ENCODE measurements around the gene OXER1. TPM values are rescaled to one million over a fixed set of nuclear protein-coding genes. Genes with fewer than 3 reads are reported as not detected.

OXER1 gene
- total and polyA plus RNA-seq, 2 donors = 0.57 to 3.4 TPM

DNA sequence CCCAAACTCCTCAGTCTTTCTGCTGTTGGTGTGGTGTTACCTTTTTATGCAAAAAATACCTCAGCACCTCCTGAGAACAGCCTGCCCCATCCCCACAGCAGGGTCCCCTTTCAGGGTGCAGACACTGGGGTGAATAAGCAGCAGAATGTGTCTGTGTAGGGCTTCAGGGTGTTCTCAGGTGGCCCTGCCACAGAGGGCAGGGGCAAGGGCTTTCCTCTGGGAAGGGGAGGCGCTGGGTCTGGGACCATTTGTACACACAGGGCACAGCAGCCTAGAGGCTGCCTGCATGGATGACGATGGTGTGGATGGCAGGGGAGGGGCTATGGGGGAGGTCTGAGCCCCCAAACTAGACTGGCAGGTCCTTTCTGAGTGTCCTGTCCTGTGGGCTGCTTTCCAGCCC is 25.8 kb upstream of the OXER1 start:
- no peak for DNase-seq (ENCODE audit: low read depth in 6 of 9, low spot score in 9 of 9)
- Histone ChIP-seq H3K4me3 (ENCODE audit: low read length in 2 of 2) (no peak overlapping the region), H3K36me3 (ENCODE audit: control insufficient read depth in 2 of 2, insufficient read depth in 2 of 2, low read length in 1 of 2) (no peaks in the 10 kb centered on the region), H3K27ac (ENCODE audit: low read depth in 1 of 2, low read length in 1 of 2) (no peak overlapping the region), H3K4me1 (ENCODE audit: control insufficient read depth in 2 of 2, insufficient read depth in 2 of 2, low read length in 2 of 2) (peaks cover 2 to 15% of the 10 kb centered on the region in 2 donors), H3K9me3 (ENCODE audit: control insufficient read depth in 2 of 2, insufficient read depth in 1 of 2, low read length in 1 of 2) (no peaks in the 10 kb centered on the region), H3K27me3 (ENCODE audit: control insufficient read depth in 2 of 2, insufficient read depth in 1 of 2, low read length in 1 of 2) (peaks cover 8 to 40% of the 10 kb centered on the region in 2 donors)
- WGBS = 98% methylated on average over 2 of the region's 2 CpGs

DNA sequence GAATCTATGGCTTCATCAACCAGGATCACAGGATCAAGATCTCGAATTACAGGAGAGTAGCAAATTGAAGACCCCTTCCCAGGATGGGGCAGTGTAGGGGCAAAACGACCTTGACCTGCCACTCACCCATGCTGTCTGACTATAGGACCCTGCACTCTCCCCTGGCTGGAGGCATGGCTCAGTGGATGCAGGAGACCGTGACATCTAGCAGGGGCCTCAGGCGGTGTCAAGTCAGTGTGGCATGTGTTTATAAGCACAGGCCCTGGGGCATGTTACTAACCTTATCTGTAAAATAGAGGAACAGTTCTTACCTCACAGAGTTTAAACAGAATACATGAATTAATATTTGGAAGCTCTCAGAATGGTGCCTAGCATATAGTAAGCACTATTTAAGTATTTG is 24.9 kb upstream of the OXER1 start:
- H3K9me3 ChIP-seq (ENCODE audit: control insufficient read depth in 2 of 2, insufficient read depth in 1 of 2, low read length in 1 of 2) = no peaks in the 10 kb centered on the region
- peaks cover 2 to 15% of the 10 kb centered on the region in 2 donors for H3K4me1 ChIP-seq (ENCODE audit: control insufficient read depth in 2 of 2, insufficient read depth in 2 of 2, low read length in 2 of 2)
- H3K27me3 ChIP-seq (ENCODE audit: control insufficient read depth in 2 of 2, insufficient read depth in 1 of 2, low read length in 1 of 2) = peaks cover 8 to 32% of the 10 kb centered on the region in 2 donors
- H3K27ac ChIP-seq (ENCODE audit: low read depth in 1 of 2, low read length in 1 of 2) = no peak overlapping the region
- 73% methylated on average over 4 of the region's 4 CpGs for WGBS
- no peak for DNase-seq (ENCODE audit: low read depth in 6 of 9, low spot score in 9 of 9)
- no peaks in the 10 kb centered on the region for H3K36me3 ChIP-seq (ENCODE audit: control insufficient read depth in 2 of 2, insufficient read depth in 2 of 2, low read length in 1 of 2)
- no peak overlapping the region for H3K4me3 ChIP-seq (ENCODE audit: low read length in 2 of 2)

DNA sequence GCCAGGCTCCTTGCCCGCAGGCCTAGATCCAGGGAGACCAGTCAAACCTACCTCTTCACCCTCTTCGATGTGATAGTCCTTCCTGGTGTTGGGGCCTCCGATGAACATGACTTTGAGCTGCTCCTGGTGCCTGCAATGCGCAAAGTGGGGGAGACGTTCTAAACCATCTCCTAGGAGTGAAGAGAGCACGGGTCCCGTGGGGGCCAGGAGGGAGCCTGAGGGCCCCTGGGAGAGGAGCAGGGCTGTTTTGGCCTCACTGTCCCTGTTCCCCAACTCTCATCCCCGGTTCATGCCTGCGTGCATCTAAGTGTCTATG is 24.5 kb upstream of the OXER1 start:
- Histone ChIP-seq H3K36me3 (ENCODE audit: control insufficient read depth in 2 of 2, insufficient read depth in 2 of 2, low read length in 1 of 2) (no peaks in the 10 kb centered on the region), H3K9me3 (ENCODE audit: control insufficient read depth in 2 of 2, insufficient read depth in 1 of 2, low read length in 1 of 2) (no peaks in the 10 kb centered on the region), H3K27me3 (ENCODE audit: control insufficient read depth in 2 of 2, insufficient read depth in 1 of 2, low read length in 1 of 2) (peaks cover 5 to 27% of the 10 kb centered on the region in 2 donors), H3K4me1 (ENCODE audit: control insufficient read depth in 2 of 2, insufficient read depth in 2 of 2, low read length in 2 of 2) (peaks cover 2 to 12% of the 10 kb centered on the region in 2 donors), H3K4me3 (ENCODE audit: low read length in 2 of 2) (no peak overlapping the region), H3K27ac (ENCODE audit: low read depth in 1 of 2, low read length in 1 of 2) (no peak overlapping the region)
- WGBS = 76% methylated on average over 9 of the region's 9 CpGs
- no peak for DNase-seq (ENCODE audit: low read depth in 6 of 9, low spot score in 9 of 9)

DNA sequence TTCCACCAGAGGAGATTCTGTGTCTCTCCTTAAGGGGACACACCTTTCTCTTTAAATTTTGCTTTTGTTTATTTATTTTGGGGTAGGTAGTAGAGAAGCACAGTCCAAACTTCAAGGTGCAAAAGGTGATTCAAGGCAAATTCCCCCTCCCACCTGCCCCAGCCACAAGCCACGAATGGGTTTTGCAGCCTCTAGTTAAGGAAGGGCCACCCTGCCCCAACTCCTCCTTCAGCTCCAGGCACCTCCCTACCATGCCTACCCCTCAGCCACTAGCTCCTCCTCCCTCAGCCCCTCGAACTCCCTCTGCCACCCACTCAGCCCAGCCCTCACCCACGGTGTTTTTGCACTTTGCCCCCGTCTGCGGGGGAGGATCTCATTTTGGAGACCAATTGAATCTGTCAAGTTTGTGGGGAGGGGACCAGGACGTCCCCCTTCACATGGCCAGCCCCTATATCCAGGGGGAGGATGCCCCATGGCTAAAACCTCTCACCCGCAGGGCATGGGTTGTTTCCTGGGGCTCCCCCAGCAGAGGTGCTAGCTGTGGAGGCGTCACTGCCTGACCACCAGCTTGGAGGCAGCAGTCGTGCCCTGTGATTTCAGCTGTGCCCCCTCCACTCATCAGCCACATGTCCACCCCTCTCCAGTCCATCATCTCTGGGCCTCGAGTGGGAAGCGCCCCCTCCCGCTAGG is 24.0 kb upstream of the OXER1 start:
- Histone ChIP-seq H3K4me3 (ENCODE audit: low read length in 2 of 2) (no peak overlapping the region), H3K9me3 (ENCODE audit: control insufficient read depth in 2 of 2, insufficient read depth in 1 of 2, low read length in 1 of 2) (no peaks in the 10 kb centered on the region), H3K36me3 (ENCODE audit: control insufficient read depth in 2 of 2, insufficient read depth in 2 of 2, low read length in 1 of 2) (no peaks in the 10 kb centered on the region), H3K4me1 (ENCODE audit: control insufficient read depth in 2 of 2, insufficient read depth in 2 of 2, low read length in 2 of 2) (peaks cover 2 to 9% of the 10 kb centered on the region in 2 donors), H3K27ac (ENCODE audit: low read depth in 1 of 2, low read length in 1 of 2) (no peak overlapping the region), H3K27me3 (ENCODE audit: control insufficient read depth in 2 of 2, insufficient read depth in 1 of 2, low read length in 1 of 2) (peaks cover 2 to 22% of the 10 kb centered on the region in 2 donors)
- DNase-seq (ENCODE audit: low read depth in 6 of 9, low spot score in 9 of 9) = no peak
- WGBS = 76% methylated on average over 12 of the region's 12 CpGs

DNA sequence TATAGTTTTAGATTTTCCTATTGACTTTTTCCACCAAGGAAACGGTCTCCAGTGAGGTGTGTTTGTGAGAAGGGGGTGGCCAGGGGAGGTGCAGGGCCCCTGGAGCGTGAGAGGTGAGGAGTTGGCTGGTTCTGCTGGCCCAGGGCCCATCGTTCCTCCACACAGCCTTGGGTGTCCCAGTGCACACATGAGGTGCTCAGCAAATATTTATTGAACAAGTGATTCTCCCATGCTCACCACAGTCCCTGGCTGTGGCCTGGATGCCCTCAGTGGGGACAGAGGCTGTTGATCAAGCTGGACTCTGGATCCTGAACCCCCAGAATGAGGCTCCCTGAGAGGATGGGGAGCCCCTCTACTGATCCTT is 23.5 kb upstream of the OXER1 start:
- no peak overlapping the region for H3K4me3 ChIP-seq (ENCODE audit: low read length in 2 of 2)
- no peak overlapping the region for H3K27ac ChIP-seq (ENCODE audit: low read depth in 1 of 2, low read length in 1 of 2)
- no peak for DNase-seq (ENCODE audit: low read depth in 6 of 9, low spot score in 9 of 9)
- H3K36me3 ChIP-seq (ENCODE audit: control insufficient read depth in 2 of 2, insufficient read depth in 2 of 2, low read length in 1 of 2) = no peaks in the 10 kb centered on the region
- peaks cover 2 to 17% of the 10 kb centered on the region in 2 donors for H3K27me3 ChIP-seq (ENCODE audit: control insufficient read depth in 2 of 2, insufficient read depth in 1 of 2, low read length in 1 of 2)
- H3K4me1 ChIP-seq (ENCODE audit: control insufficient read depth in 2 of 2, insufficient read depth in 2 of 2, low read length in 2 of 2) = peaks cover 0 to 6% of the 10 kb centered on the region in 2 donors
- WGBS = 98% methylated on average over 3 of the region's 3 CpGs
- H3K9me3 ChIP-seq (ENCODE audit: control insufficient read depth in 2 of 2, insufficient read depth in 1 of 2, low read length in 1 of 2) = no peaks in the 10 kb centered on the region

DNA sequence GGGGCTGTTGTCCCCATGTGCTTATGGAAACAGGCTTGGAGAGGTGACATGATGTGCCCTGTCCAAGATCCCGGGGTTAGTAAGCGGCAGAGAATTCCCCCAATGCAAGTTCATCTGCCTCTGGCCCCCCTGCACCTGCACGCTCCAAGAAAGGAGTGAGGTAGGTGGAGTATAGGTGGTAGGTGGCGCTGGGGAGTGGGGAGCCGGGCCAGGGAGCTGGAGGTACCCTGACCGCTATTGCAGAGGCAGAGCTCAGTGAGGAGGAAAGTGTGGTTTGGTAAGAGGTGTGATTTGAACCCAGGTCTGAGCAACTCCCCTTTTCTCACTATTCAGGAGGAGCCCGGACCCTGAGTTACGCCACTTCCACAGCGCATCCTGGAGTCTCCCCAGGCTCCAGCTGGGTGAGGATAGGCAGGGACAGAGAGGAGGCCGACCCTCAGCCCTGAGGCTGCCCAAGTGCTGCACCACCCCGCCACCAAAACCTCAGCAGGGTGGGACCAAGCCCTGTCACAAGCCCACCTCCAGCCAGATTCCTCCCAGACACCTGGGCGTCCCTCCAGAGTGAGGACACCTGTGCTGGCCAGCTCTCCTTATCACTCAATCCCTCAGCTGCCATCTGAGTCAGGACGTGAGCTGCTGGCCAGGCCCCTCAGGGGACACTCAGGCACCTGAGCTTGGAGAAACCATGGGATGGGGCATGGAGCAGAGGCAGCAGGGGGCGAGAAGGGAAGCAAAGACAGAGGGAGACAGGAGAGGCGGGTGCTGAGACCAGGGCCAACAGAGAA is 22.8 kb upstream of the OXER1 start:
- Histone ChIP-seq H3K27me3 (ENCODE audit: control insufficient read depth in 2 of 2, insufficient read depth in 1 of 2, low read length in 1 of 2) (peaks cover 0 to 11% of the 10 kb centered on the region in 2 donors), H3K4me1 (ENCODE audit: control insufficient read depth in 2 of 2, insufficient read depth in 2 of 2, low read length in 2 of 2) (peaks cover 0 to under 1% of the 10 kb centered on the region in 2 donors), H3K27ac (ENCODE audit: low read depth in 1 of 2, low read length in 1 of 2) (no peak overlapping the region), H3K4me3 (ENCODE audit: low read length in 2 of 2) (no peak overlapping the region), H3K9me3 (ENCODE audit: control insufficient read depth in 2 of 2, insufficient read depth in 1 of 2, low read length in 1 of 2) (no peaks in the 10 kb centered on the region), H3K36me3 (ENCODE audit: control insufficient read depth in 2 of 2, insufficient read depth in 2 of 2, low read length in 1 of 2) (no peaks in the 10 kb centered on the region)
- no peak for DNase-seq (ENCODE audit: low read depth in 6 of 9, low spot score in 9 of 9)
- WGBS = 95% methylated on average over 15 of the region's 15 CpGs

DNA sequence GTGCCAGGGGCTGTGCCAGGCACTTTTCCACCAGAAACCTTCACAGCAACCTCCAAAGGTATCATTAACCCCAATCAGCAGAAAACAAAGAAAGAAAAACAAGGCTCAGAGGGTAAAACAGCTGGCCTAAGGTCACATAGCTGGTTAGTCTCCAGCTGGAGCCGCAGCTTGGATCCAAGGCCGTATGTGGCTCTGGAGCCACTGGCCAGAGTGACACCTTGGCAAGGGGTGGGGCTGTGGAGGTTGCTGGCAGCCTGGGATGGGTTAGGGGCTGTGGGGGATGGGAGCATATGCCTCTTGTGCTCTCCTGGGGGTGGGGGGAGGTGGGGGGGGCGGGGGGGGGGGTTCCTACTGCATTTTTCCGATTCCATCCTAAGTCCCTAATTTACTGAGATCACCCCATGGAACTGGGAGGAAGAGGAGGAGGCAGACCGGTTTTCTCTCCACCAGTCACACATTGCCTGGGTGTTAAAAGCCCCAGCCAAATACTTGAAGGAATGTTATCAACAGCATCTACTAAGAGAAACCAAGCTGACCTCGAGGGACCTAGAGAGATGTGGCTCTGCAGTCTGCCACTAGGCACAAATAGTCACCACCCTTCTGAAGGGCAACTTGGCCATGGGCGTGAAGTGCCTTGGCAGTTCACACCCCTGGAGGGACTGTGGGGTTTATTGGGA is 20.4 kb upstream of the OXER1 start:
- no peaks in the 10 kb centered on the region for H3K36me3 ChIP-seq (ENCODE audit: control insufficient read depth in 2 of 2, insufficient read depth in 2 of 2, low read length in 1 of 2)
- no peaks in the 10 kb centered on the region for H3K4me1 ChIP-seq (ENCODE audit: control insufficient read depth in 2 of 2, insufficient read depth in 2 of 2, low read length in 2 of 2)
- WGBS = 94% methylated on average over 7 of the region's 7 CpGs
- H3K4me3 ChIP-seq (ENCODE audit: low read length in 2 of 2) = no peak overlapping the region
- H3K9me3 ChIP-seq (ENCODE audit: control insufficient read depth in 2 of 2, insufficient read depth in 1 of 2, low read length in 1 of 2) = peaks cover 0 to 4% of the 10 kb centered on the region in 2 donors
- no peak for DNase-seq (ENCODE audit: low read depth in 6 of 9, low spot score in 9 of 9)
- H3K27ac ChIP-seq (ENCODE audit: low read depth in 1 of 2, low read length in 1 of 2) = no peak overlapping the region
- no peaks in the 10 kb centered on the region for H3K27me3 ChIP-seq (ENCODE audit: control insufficient read depth in 2 of 2, insufficient read depth in 1 of 2, low read length in 1 of 2)

DNA sequence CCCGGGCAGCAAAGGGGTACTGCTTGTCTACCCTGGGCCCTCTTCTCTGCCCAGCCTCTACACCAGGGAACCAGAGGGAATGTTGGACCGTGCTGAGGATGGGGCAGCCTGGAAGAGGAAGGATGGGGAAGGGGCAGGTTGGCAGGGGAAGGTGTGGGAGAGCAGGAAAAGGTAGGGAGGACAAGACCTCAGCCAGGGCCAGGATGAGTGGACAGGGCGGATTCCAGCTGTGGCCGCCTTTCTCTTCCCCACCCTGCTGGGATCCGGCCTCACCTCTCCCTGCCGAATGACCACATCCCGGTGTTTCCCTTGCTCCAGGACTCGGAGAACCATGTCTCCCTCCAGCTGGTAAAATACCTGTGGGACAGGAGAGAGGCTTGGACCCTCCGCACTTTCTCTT is 19.6 kb upstream of the OXER1 start:
- Histone ChIP-seq H3K4me3 (ENCODE audit: low read length in 2 of 2) (no peak overlapping the region), H3K36me3 (ENCODE audit: control insufficient read depth in 2 of 2, insufficient read depth in 2 of 2, low read length in 1 of 2) (no peaks in the 10 kb centered on the region), H3K27me3 (ENCODE audit: control insufficient read depth in 2 of 2, insufficient read depth in 1 of 2, low read length in 1 of 2) (no peaks in the 10 kb centered on the region), H3K9me3 (ENCODE audit: control insufficient read depth in 2 of 2, insufficient read depth in 1 of 2, low read length in 1 of 2) (peaks cover 0 to 11% of the 10 kb centered on the region in 2 donors), H3K27ac (ENCODE audit: low read depth in 1 of 2, low read length in 1 of 2) (no peak overlapping the region), H3K4me1 (ENCODE audit: control insufficient read depth in 2 of 2, insufficient read depth in 2 of 2, low read length in 2 of 2) (no peaks in the 10 kb centered on the region)
- 95% methylated on average over 9 of the region's 9 CpGs for WGBS
- no peak for DNase-seq (ENCODE audit: low read depth in 6 of 9, low spot score in 9 of 9)

DNA sequence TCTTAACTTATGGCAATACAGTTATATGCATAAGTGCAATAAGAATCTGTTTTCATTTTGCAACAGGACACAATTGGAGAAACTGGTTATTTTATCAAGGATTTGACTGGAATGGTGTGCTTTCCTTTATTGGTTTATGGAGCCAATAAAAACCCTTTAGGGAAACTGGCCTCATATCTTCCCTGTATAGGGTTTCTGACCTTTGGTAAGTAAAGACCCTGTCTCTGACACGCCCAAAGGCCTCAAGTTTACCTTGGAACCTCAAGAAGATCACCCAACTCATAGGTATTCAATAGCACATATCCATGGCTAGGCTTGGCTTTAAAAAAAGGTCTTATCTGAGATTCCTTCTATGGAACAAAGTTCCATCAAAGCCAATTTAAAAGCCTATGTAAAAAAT is 17.2 kb upstream of the OXER1 start:
- 94% methylated on average over 1 of the region's 1 CpG for WGBS

More for the DNA sequence above, 17.2 kb upstream of the OXER1 start:
- H3K4me3 ChIP-seq (ENCODE audit: low read length in 2 of 2) = no peak overlapping the region
- no peaks in the 10 kb centered on the region for H3K4me1 ChIP-seq (ENCODE audit: control insufficient read depth in 2 of 2, insufficient read depth in 2 of 2, low read length in 2 of 2)
- no peak overlapping the region for H3K27ac ChIP-seq (ENCODE audit: low read depth in 1 of 2, low read length in 1 of 2)
- H3K9me3 ChIP-seq (ENCODE audit: control insufficient read depth in 2 of 2, insufficient read depth in 1 of 2, low read length in 1 of 2) = peaks cover 0 to 22% of the 10 kb centered on the region in 2 donors
- no peaks in the 10 kb centered on the region for H3K36me3 ChIP-seq (ENCODE audit: control insufficient read depth in 2 of 2, insufficient read depth in 2 of 2, low read length in 1 of 2)
- no peaks in the 10 kb centered on the region for H3K27me3 ChIP-seq (ENCODE audit: control insufficient read depth in 2 of 2, insufficient read depth in 1 of 2, low read length in 1 of 2)
- DNase-seq (ENCODE audit: low read depth in 6 of 9, low spot score in 9 of 9) = no peak
